A549 (cell line): ENCODE data around the gene KIF3A. TPM values are rescaled to one million over a fixed set of nuclear protein-coding genes. Genes with fewer than 3 reads are reported as not detected.

ENCODE experiments used
- ATAC-seq, 2 experiments: fragments of 200-7000 bp in 1 of 2; fragments of >200 bp in 1 of 2; cut with Nextera tagmentation in 1 of 2; cut with Tn5 transposase in 1 of 2; 3 replicates each; pipeline versions ENCODE4 v1.8.0 to v1.9.1; 2018 to 2020; ENCODE audit warnings: mild to moderate bottlenecking in 1 of 2, moderate library complexity in 1 of 2
- CTCF ChIA-PET: fragments of 300-600 bp; sonication (Branson Sonifier 250); formaldehyde crosslinking; extraction: SDS; loops from one replicate; lab custom pipeline; 2021; ENCODE audit warnings: antibody characterized with exemption, inconsistent platforms; lab: Yijun Ruan, JAX
- POLR2A ChIA-PET: fragments of 350-600 bp; formaldehyde crosslinking; extraction: SDS; loops from one replicate; lab custom pipeline; 2021; ENCODE audit warnings: antibody characterized with exemption, inconsistent platforms; lab: Yijun Ruan, JAX
- DNase-seq, 2 experiments: peaks; one replicate each; pipeline versions ENCODE4 v3.0.0 to v3.0.0-alpha.2; 2011 to 2016; ENCODE audit warnings: low read depth in 1 of 2, low spot score in 1 of 2
- FAIRE-seq: peaks from 2 replicates; lab custom pipeline; 2011; peaks lifted over from hg19 to GRCh38; lab: Jason Lieb, UNC
- H3K27ac ChIP-seq, 2 experiments: fragments of >200 bp; sonication (Bioruptor Twin); formaldehyde crosslinking; 3 replicates each; pipeline ENCODE4 v1.5.1; 2016 to 2017
- H3K4me1 ChIP-seq: fragments of >200 bp; sonication (Bioruptor Twin); formaldehyde crosslinking; 3 replicates; pipeline ENCODE4 v1.6.1; 2016
- H3K4me2 ChIP-seq: fragments of >200 bp; sonication (Bioruptor Twin); formaldehyde crosslinking; 3 replicates; pipeline ENCODE4 v1.6.1; 2016
- H3K4me3 ChIP-seq: fragments of >200 bp; sonication (Bioruptor Twin); formaldehyde crosslinking; 3 replicates; pipeline ENCODE4 v1.5.1; 2016
- H3K9me3 ChIP-seq: fragments of >200 bp; sonication (Bioruptor Twin); formaldehyde crosslinking; 3 replicates; pipeline ENCODE4 v1.6.1; 2016
- CEBPB ChIP-seq, 2 experiments: fragments of >200 bp in 1 of 2; sonication (Bioruptor Twin) in 1 of 2; formaldehyde crosslinking in 1 of 2; IDR thresholded peaks; 2 replicates each; pipeline ENCODE4 v1.6.1; 2012 to 2016
- EHMT2 ChIP-seq: fragments of 200-600 bp; sonication (generic); IDR thresholded peaks from 2 replicates; pipeline ENCODE4 v1.6.1; 2016; ENCODE audit warnings: antibody characterized with exemption, low read depth, mild to moderate bottlenecking, moderate library complexity
- FOSB ChIP-seq: fragments of 250-450 bp; sonication (Bioruptor Pico); IDR thresholded peaks from 2 replicates; pipeline ENCODE4 v1.5.0; 2020; ENCODE audit warnings: mild to moderate bottlenecking, moderate library complexity
- HDAC2 ChIP-seq: fragments of 200-600 bp; sonication (generic); IDR thresholded peaks from 2 replicates; pipeline ENCODE4 v1.6.1; 2016
- HOXB13 ChIP-seq: fragments of 250-450 bp; sonication (Bioruptor Pico); IDR thresholded peaks from 2 replicates; pipeline ENCODE4 v1.5.0; 2020; ENCODE audit warnings: low read depth, mild to moderate bottlenecking, moderate library complexity
- HOXB5 ChIP-seq: fragments of 250-450 bp; sonication (Bioruptor Pico); IDR thresholded peaks from 2 replicates; pipeline ENCODE4 v1.5.0; 2020; ENCODE audit warnings: mild to moderate bottlenecking, moderate library complexity
- JUNB ChIP-seq: fragments of >200 bp; sonication (Bioruptor Twin); formaldehyde crosslinking; IDR thresholded peaks from 2 replicates; pipeline ENCODE4 v1.6.1; 2016
- KDM5A ChIP-seq: fragments of 200-600 bp; sonication (generic); IDR thresholded peaks from 2 replicates; pipeline ENCODE4 v1.6.1; 2016; ENCODE audit warnings: antibody characterized with exemption, mild to moderate bottlenecking
- MYC ChIP-seq: IDR thresholded peaks from 2 replicates; pipeline ENCODE4 v1.6.1; 2012; ENCODE audit warnings: mild to moderate bottlenecking, inconsistent platforms, low read length, improper control_type of control experiment, borderline replicate concordance
- NFE2L2 ChIP-seq: fragments of 150-350 bp; conservative IDR thresholded peaks from 2 replicates; pipeline ENCODE4 v1.6.1; 2014; ENCODE audit warnings: low read length
- NPAS2 ChIP-seq: fragments of 250-450 bp; sonication (Bioruptor Pico); IDR thresholded peaks from 2 replicates; pipeline ENCODE4 v1.8.0; 2022; ENCODE audit warnings: mild to moderate bottlenecking, moderate library complexity, borderline replicate concordance
- PHF8 ChIP-seq: fragments of 200-600 bp; sonication (generic); IDR thresholded peaks from 2 replicates; pipeline ENCODE4 v1.6.1; 2016; ENCODE audit warnings: low read depth, mild to moderate bottlenecking, antibody characterized with exemption, moderate library complexity, borderline replicate concordance
- POLR2AphosphoS2 ChIP-seq: conservative IDR thresholded peaks from 2 replicates; pipeline ENCODE4 v1.6.1; 2012; ENCODE audit warnings: low read length, improper control_type of control experiment, inconsistent platforms
- RAD21 ChIP-seq, 2 experiments: fragments of >200 bp in 1 of 2; sonication (Bioruptor Twin) in 1 of 2; formaldehyde crosslinking in 1 of 2; IDR thresholded peaks in 1 of 2; conservative IDR thresholded peaks in 1 of 2; 2 replicates in 1 of 2; 3 replicates in 1 of 2; pipeline ENCODE4 v1.6.1; 2012 to 2018; ENCODE audit warnings: inconsistent platforms in 1 of 2
- RARB ChIP-seq: fragments of 250-450 bp; sonication (Bioruptor Pico); IDR thresholded peaks from 2 replicates; pipeline ENCODE4 v1.8.0; 2021; ENCODE audit warnings: mild to moderate bottlenecking, moderate library complexity
- RCOR1 ChIP-seq: fragments of 150-350 bp; IDR thresholded peaks from 2 replicates; pipeline ENCODE4 v1.6.1; 2014; ENCODE audit warnings: antibody characterized with exemption, low read length, low read depth
- RNF2 ChIP-seq: fragments of 200-600 bp; sonication (generic); IDR thresholded peaks from 2 replicates; pipeline ENCODE4 v1.6.1; 2016; ENCODE audit warnings: low read depth, mild to moderate bottlenecking, antibody characterized with exemption, moderate library complexity, borderline replicate concordance
- SMC3 ChIP-seq: fragments of >200 bp; sonication (Bioruptor Twin); formaldehyde crosslinking; IDR thresholded peaks from 3 replicates; pipeline ENCODE4 v1.6.1; 2018; ENCODE audit warnings: inconsistent platforms
- SREBF2 ChIP-seq: fragments of 450-650 bp; IDR thresholded peaks from 2 replicates; pipeline ENCODE4 v1.6.1; 2014; ENCODE audit warnings: mild to moderate bottlenecking, moderate library complexity
- TFCP2L1 ChIP-seq: fragments of 250-450 bp; sonication (Bioruptor Pico); IDR thresholded peaks from 2 replicates; pipeline ENCODE4 v1.5.0; 2021; ENCODE audit warnings: mild to moderate bottlenecking
- TP53 ChIP-seq: fragments of 250-450 bp; sonication (Bioruptor Pico); IDR thresholded peaks from 2 replicates; pipeline ENCODE4 v1.5.0; 2021; ENCODE audit warnings: mild to moderate bottlenecking, moderate library complexity
- ZNF302 ChIP-seq: fragments of 250-450 bp; sonication (Bioruptor Pico); IDR thresholded peaks from 2 replicates; pipeline ENCODE4 v1.9.0; 2021; ENCODE audit warnings: inconsistent platforms, mild to moderate bottlenecking, moderate library complexity
- ZSCAN20 ChIP-seq: fragments of 250-450 bp; sonication (Bioruptor Pico); IDR thresholded peaks from 2 replicates; pipeline ENCODE4 v1.8.0; 2022; ENCODE audit warnings: mild to moderate bottlenecking, moderate library complexity
- WGBS: methylation state at CpG from one replicate; pipeline ENCODE4 v1.1.6; 2017; ENCODE audit errors: missing lambda C conversion rate; 5-methylcytosine and 5-hydroxymethylcytosine counted together
- polyA plus RNA-seq, 4 experiments: library from polyadenylated mRNA; depleted of rRNA in 3 of 4; stranded (reverse); fragments of >200 nt; fragmentation: RNase III in 1 of 4; extraction: RNeasy Plus Mini Kit Qiagen cat#74134 plus additional on column Dnase treatment in 1 of 4; gene quantifications; 2 replicates in 3 of 4; 3 replicates in 1 of 4; pipeline ENCODE4 v1.2.3, GENCODE V29; 2011 to 2017
- TF ChIP-seq, protein P1 (sequence below): IDR thresholded peaks from 2 replicates; pipeline ENCODE4 v1.6.1; 2012
- TF ChIP-seq, protein P2 (sequence below): fragments of 250-450 bp; sonication (Bioruptor Pico); IDR thresholded peaks from 2 replicates; pipeline ENCODE4 v1.5.0; 2021; ENCODE audit warnings: mild to moderate bottlenecking, moderate library complexity, borderline replicate concordance
- TF ChIP-seq, protein P3 (sequence below): fragments of >200 bp; sonication (Bioruptor Twin); formaldehyde crosslinking; IDR thresholded peaks from 2 replicates; pipeline ENCODE4 v1.6.1; 2016
- TF ChIP-seq, protein P4 (sequence below): IDR thresholded peaks from 2 replicates; pipeline ENCODE4 v1.6.1; 2012

KIF3A gene
- polyA plus RNA-seq, 2 of the 4 experiments (the other 2 are of a cell fraction), result 12.8 to 20.5 TPM

DNA sequence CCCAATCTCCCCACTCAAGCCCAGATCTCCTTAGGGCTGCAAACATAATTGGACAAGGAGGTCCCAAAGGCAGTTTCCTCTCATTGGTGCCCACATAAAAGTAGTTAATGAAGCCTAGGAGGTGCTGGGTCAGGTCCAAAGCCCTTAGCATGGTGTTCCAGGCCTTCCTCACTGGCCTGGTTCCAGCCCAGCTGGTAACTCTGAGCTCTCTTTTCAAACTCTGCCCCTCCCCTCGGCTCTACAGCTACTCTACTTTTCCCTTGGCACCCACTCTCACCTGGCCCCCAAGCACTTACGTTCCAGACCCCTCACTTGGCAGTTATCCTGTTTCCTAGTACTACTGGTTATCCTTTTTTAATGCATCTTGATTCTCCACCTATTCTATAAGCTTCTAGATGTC is 29.8 kb upstream of the KIF3A start:
- H3K9me3 ChIP-seq, result no peaks in the 10 kb centered on the region
- no peak overlapping the region for H3K27ac ChIP-seq
- WGBS, result 80% methylated on average over 2 of the region's 2 CpGs
- no peaks in the 10 kb centered on the region for H3K4me1 ChIP-seq
- TF ChIP-seq SMC3, result no peak
- no peak for TF ChIP-seq POLR2AphosphoS2
- no peak for TF ChIP-seq RARB (CRISPR knock-in tag)
- TF ChIP-seq ZSCAN20, result no peak
- TF ChIP-seq HOXB13, result no peak
- TF ChIP-seq RNF2, result no peak
- no peak for TF ChIP-seq ZNF302
- no peak for TF ChIP-seq MYC
- no peak for TF ChIP-seq CEBPB (IDR thresholded peaks at IDR 0.05)
- TF ChIP-seq KDM5A, result no peak
- TF ChIP-seq, all 56 proteins: peak for 0
- POLR2A ChIA-PET, result no interaction called here
- FAIRE-seq (no peak), ATAC-seq (no peak), DNase-seq (no peak)
- H3K4me2 ChIP-seq, result no peak overlapping the region
- CTCF ChIA-PET, result interaction anchor here (1.5 to 4.9 kb wide), 2 partner anchors 28 to 53 kb away, joined by 3 to 23 read pairs; no protein-coding TSS in a partner anchor
- H3K4me3 ChIP-seq, result no peak overlapping the region

DNA sequence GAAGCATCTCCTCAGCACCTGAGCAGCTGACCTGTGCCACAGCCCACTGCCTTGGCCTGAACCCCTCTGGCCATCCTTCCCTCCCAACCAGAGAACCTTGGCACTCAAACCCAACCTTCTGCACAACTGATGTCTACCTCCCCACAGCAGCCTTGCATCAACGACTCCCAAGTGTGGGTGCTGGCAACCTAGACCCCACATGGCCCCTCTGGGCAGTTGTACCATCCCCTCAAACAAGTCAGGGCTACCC is 29.4 kb upstream of the KIF3A start:
- CTCF ChIA-PET, result interaction anchor here (0.5 to 4.9 kb wide), 4 partner anchors 24 to 53 kb away, joined by 3 to 23 read pairs (median 3); no protein-coding TSS in a partner anchor
- no peak for FAIRE-seq
- no peak overlapping the region for H3K27ac ChIP-seq
- ATAC-seq, result no peak
- H3K4me2 ChIP-seq, result no peak overlapping the region
- DNase-seq, result no peak
- WGBS, result 94% methylated on average over 1 of the region's 1 CpG
- no peak overlapping the region for H3K4me3 ChIP-seq
- TF ChIP-seq SREBF2, result no peak
- TF ChIP-seq, protein P1, sequence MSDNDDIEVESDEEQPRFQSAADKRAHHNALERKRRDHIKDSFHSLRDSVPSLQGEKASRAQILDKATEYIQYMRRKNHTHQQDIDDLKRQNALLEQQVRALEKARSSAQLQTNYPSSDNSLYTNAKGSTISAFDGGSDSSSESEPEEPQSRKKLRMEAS, result no peak
- no peak for TF ChIP-seq TFCP2L1 (CRISPR knock-in tag)
- TF ChIP-seq RCOR1, result no peak
- TF ChIP-seq, all 56 proteins: peak for 0
- no peaks in the 10 kb centered on the region for H3K9me3 ChIP-seq
- no peaks in the 10 kb centered on the region for H3K4me1 ChIP-seq
- POLR2A ChIA-PET, result no interaction called here

DNA sequence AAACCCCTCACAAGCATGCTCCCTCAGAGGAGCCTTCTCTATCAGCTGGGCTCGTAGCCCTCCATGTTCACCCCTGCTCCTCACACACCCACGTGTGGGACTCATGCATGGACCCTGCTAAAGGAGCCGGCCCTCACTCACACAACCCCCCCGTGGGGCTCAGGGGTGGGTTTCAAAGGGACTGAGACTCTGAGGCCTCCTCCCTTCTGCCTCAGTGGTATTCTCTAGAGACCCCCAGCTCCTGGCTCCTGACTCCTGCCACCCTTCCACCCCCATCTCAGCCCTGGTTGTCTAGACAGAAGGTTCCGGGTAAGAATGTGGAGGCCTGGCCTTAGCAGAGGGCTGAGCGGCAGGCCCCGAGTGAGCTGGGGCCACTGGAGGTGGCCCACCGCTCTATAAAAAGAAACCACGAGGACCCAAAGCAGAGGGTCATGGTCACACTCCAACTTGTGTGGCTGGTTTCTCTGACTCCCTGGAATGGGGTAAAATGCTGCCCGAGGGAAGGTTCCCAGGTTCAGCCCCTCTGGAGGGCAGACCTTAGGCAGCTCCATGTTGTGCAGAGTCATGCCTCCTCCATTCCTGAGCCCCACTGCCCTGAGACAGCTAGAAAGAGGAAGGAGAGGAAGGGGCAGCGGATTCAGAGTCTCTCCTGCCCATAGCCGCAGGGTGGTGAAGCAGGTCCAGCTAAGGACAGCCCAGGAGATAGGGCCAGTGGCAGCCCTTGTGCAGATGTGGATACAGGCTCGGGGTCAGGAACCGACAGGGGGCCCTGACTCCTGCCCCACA is 28.9 kb upstream of the KIF3A start:
- 88% methylated on average over 13 of the region's 14 CpGs for WGBS
- H3K4me2 ChIP-seq, result no peak overlapping the region
- H3K9me3 ChIP-seq, result no peaks in the 10 kb centered on the region
- ChIA-PET POLR2A (no interaction called here), CTCF (interaction anchor here (0.5 to 4.9 kb wide), 7 partner anchors 12 to 117 kb away, joined by 3 to 23 read pairs (median 3); no protein-coding TSS in a partner anchor)
- ATAC-seq (no peak), FAIRE-seq (no peak), DNase-seq (no peak)
- no peaks in the 10 kb centered on the region for H3K4me1 ChIP-seq
- no peak overlapping the region for H3K27ac ChIP-seq
- no peak for TF ChIP-seq TP53
- TF ChIP-seq RAD21 (conservative IDR thresholded peaks at IDR 0.05 in 1 of 2, IDR thresholded peaks at IDR 0.05 in 1 of 2), result no peak
- no peak for TF ChIP-seq NPAS2
- TF ChIP-seq PHF8, result no peak
- TF ChIP-seq EHMT2, result no peak
- no peak overlapping the region for H3K4me3 ChIP-seq

DNA sequence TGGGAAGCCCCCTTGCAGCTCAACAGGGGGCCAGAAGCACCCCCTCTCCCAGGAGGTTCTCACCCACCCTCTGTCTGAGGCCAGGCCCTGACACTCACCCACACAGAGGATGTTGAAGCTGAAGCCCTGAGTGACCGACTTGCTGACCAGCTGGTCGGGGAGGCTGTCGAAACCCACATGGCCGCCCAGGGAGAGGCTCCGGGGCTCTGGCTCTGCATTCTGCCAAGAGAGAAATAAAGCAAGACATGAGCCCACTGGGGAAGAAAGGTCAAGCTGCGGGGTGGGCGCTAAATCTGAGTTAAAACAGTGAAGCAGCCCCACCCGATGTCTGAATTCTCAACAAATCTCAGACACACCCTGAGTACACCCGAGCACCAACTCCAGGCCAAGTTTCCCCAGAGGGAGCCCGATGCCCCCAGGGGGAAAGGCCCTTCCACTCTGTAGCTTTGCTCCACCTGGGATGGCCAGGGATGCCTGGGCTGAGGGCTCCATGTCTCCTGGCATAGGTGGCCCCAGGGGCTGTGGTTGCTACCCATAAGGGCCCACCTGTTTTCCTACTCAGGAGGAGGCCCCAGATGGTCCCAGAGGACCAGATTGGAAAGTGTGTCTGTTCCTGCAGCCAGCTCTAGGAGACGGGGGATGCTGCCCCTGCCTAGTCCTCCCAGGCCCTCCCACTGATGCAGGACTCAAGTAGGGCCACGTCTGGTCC is 28.1 kb upstream of the KIF3A start:
- no peak for FAIRE-seq
- ATAC-seq, result no peak
- no peaks in the 10 kb centered on the region for H3K4me1 ChIP-seq
- WGBS, result 83% methylated on average over 11 of the region's 12 CpGs
- ChIA-PET CTCF (interaction anchor here (0.8 to 4.9 kb wide), 6 partner anchors 11 to 118 kb away, joined by 3 to 23 read pairs (median 4); partner anchors contain the start of gene CCNI2), POLR2A (no interaction called here)
- H3K4me2 ChIP-seq, result no peak overlapping the region
- no peak for DNase-seq
- no peak overlapping the region for H3K27ac ChIP-seq
- no peaks in the 10 kb centered on the region for H3K9me3 ChIP-seq
- H3K4me3 ChIP-seq, result no peak overlapping the region
- TF ChIP-seq MYC (no peak), CEBPB (IDR thresholded peaks at IDR 0.05) (no peak), HOXB5 (CRISPR knock-in tag) (no peak), NFE2L2 (no peak), HDAC2 (no peak), RARB (CRISPR knock-in tag) (no peak), FOSB (CRISPR knock-in tag) (no peak), ZSCAN20 (no peak), JUNB (no peak)
- TF ChIP-seq, protein P2, sequence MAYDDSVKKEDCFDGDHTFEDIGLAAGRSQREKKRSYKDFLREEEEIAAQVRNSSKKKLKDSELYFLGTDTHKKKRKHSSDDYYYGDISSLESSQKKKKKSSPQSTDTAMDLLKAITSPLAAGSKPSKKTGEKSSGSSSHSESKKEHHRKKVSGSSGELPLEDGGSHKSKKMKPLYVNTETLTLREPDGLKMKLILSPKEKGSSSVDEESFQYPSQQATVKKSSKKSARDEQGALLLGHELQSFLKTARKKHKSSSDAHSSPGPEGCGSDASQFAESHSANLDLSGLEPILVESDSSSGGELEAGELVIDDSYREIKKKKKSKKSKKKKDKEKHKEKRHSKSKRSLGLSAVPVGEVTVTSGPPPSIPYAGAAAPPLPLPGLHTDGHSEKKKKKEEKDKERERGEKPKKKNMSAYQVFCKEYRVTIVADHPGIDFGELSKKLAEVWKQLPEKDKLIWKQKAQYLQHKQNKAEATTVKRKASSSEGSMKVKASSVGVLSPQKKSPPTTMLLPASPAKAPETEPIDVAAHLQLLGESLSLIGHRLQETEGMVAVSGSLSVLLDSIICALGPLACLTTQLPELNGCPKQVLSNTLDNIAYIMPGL (CRISPR knock-in tag), result no peak
- TF ChIP-seq, protein P3, sequence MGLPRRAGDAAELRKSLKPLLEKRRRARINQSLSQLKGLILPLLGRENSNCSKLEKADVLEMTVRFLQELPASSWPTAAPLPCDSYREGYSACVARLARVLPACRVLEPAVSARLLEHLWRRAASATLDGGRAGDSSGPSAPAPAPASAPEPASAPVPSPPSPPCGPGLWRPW, result no peak
- TF ChIP-seq, protein P4, sequence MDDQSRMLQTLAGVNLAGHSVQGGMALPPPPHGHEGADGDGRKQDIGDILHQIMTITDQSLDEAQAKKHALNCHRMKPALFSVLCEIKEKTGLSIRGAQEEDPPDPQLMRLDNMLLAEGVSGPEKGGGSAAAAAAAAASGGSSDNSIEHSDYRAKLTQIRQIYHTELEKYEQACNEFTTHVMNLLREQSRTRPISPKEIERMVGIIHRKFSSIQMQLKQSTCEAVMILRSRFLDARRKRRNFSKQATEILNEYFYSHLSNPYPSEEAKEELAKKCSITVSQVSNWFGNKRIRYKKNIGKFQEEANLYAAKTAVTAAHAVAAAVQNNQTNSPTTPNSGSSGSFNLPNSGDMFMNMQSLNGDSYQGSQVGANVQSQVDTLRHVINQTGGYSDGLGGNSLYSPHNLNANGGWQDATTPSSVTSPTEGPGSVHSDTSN, result no peak
